Amniotic epithelial cell (primary cell): ENCODE results near the gene ABHD2.
A peak's percentile ranks its signal among the peaks of the same experiment; 100 is the strongest.

ENCODE experiments used
- DNase-seq: peaks from one replicate; pipeline ENCODE4 v3.0.0-alpha.2; 2010; ENCODE audit warnings: low read depth

The ABHD2 gene

DNA sequence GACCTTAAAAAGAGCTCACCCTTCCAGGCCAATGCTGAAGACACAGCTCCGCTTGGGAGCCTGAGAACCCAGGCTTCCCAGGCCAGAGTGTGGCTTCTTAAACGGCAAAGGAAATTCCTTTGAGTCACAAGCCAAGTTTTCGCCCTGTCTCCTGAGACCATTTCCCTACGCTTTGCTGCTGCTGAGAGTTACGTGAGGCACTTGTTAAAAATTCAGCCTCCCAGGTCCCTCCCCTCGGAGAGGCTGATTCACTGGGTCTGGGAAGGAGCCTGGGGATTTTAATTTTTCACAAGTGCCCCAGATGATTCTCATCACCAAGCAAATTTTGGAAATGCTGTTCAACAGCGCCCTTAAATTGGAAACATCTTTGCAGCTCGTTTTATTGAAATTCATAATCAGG is 107.6 kb downstream of the ABHD2 start:
- DNase-seq: no peak

DNA sequence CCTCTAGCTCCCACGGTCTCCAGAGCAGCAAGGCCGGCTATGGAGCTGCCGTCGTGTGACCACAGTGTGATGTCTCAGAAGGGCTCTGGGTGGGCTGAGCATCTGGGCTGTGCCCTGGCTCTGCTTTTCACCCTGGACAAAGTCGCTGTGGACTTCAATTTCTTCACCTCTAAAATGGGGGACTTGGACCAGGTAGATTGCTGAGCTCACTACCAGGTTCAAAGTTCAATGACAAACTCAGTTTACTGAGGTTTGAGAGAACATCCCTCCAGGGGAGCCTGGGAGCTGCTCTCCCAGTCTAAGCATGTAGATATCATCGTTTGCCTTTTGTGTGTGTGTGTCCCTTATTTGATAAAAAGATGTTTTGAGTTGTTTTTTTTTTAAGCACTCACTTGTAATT is 108.0 kb downstream of the ABHD2 start:
- DNase-seq: no peak

DNA sequence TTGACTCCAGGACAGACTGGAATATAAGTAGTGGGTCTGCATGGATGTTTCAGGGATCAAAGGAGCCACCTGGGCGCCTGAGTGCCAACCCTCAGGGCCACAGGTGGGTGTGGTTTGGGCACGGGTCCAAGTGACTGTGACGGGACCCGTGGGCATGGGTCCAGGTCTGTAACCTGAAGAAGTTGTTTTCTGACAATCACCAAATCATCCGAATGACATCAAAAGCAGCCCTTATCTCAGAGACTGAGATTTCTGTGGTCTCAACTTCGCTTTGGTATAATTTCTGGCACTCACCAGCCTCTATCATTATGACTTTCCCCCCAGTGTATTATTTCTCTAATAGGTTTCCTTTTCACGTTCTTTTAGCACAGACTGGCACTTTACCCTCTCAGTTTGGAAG is 108.7 kb downstream of the ABHD2 start:
- no peak for DNase-seq

- no peak for DNase-seq
Measured at GRCh38 chr15:89197503-89197971, 109.3 kb downstream of the ABHD2 start.

- DNase-seq: no peak
Measured at GRCh38 chr15:89198196-89198595, 109.9 kb downstream of the ABHD2 start.

- no peak for DNase-seq
Measured at GRCh38 chr15:89198934-89199333, 110.7 kb downstream of the ABHD2 start.

DNA sequence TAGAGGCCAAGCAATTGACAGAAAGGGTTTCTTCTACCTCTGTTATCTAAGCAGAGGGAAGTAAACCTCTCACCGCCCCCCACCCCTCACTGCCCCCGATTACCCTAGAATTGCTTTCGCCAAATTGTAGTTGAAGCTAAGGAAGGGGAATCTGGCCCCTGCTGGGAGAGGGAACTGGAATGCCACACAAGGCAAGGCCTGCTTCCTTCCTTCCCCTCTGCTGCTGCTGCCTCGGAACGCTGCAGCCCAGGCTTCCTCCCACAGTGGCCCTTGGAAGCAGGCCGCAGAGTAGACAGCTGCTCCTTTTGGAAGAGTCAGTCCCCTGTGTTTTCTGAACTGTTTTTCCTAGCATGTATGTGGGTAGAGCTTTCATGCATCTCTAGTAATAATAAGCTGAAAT is 111.5 kb downstream of the ABHD2 start:
- no peak for DNase-seq

GRCh38 chr15:89200182-89200581 is 111.9 kb downstream of the ABHD2 start:
- no peak for DNase-seq

GRCh38 chr15:89201465-89202005 is 113.3 kb downstream of the ABHD2 start:
- no peak for DNase-seq

- no peak for DNase-seq
Measured at GRCh38 chr15:89203705-89204273, 115.5 kb downstream of the ABHD2 start.

- no peak for DNase-seq
Measured at GRCh38 chr15:89205991-89206585, 117.8 kb downstream of the ABHD2 start.

- peak; percentile 34 for DNase-seq
Measured at GRCh38 chr15:89206908-89207331, 118.7 kb downstream of the ABHD2 start.

DNA sequence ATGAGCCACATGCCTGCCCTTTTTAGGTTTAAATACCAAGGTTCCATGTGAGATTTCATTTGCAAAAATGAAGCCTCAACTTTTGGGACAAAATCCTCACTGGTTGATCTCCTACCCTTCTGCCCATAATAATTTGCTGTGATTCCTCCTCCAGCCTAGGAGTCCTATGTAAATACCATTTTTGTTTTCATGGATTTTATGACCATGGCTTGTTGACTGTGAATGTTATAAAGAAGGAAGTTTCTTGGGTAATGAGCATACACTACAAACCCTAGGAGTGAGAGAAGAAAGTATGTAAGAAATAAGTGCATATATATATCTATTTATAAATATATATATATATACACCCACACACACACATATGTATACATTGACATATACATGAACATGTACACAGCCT is 120.0 kb downstream of the ABHD2 start:
- DNase-seq: no peak

- DNase-seq: no peak
Measured at GRCh38 chr15:89209057-89209456, 120.8 kb downstream of the ABHD2 start.

DNA sequence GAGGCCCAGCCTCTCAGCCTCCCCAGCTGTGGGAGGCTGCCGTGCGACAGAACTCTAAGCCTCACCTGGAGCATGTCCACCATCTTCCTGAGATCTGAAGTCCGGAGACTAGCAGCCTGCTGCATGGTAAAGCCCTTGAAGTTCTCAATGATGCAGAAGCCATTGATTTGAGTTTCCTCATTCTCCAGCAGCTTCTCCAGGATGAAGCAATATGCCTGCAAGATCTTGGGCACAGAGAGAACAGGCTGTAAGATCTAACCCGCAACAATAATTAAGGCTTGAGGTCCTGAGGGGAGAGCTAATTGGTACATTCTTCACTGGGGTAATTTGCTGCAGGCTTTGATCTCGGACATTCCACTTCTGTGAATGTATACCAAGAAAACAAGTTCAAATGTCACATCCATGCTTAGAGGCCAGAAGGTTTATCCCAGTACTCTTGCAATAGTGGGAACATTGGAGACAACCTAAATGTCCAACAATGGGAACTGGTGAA is 123.5 kb downstream of the ABHD2 start:
- DNase-seq: no peak

GRCh38 chr15:89215627-89216026 is 127.4 kb downstream of the ABHD2 start:
- no peak for DNase-seq

DNA sequence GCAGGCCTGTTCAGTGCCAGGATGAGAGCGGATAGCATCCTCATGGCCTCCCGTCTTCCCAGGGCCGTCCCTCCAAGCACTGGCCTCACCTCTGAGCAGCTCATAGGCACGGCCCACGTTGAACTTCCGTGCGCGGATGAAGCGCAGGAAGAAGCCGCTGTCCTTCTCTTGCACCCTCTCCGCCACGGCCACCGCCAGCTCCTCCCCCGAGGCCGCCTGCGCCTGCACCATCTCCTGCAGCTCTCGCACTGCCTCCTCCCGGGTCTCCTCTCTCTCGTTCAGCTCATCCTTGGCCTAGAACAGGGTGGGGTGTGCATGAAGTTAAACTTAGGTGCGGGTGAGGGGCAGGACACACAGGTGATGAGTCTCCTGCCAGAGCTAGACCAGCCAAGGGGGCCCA is 128.8 kb downstream of the ABHD2 start:
- no peak for DNase-seq

DNA sequence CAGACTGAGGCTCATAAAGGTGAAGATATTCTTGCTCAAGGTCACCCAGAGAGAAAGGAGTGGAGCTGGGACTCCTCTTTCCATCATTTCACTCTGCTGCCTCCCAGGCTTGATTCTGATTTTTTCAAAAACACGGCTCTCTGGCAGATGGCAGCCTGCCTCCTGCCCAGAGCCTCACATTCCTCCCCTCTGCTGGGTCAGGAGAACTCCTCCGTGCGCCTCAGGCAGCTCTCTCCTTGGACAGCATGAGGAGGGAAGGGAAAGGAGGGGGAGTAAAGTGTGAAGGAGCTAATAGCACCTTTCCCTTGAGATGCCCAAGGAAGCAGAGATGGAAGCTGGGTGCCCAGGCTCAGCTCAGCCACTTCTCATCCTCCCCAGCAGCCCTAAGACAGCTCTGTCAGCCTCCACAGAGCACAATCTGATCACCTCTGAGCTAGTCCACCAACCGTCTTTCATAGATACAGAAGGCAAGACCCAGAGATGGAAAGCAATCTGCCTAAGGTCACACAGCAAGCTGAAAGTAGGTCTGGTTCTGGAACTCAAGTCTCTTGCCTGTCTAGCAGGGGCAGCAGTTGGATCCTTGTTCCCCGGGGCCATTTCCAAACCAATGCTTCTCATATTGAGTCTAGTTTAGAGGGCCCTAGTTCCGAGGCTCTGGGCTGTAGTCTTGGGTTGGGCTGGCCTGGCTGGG is 129.6 kb downstream of the ABHD2 start:
- DNase-seq: no peak

DNA sequence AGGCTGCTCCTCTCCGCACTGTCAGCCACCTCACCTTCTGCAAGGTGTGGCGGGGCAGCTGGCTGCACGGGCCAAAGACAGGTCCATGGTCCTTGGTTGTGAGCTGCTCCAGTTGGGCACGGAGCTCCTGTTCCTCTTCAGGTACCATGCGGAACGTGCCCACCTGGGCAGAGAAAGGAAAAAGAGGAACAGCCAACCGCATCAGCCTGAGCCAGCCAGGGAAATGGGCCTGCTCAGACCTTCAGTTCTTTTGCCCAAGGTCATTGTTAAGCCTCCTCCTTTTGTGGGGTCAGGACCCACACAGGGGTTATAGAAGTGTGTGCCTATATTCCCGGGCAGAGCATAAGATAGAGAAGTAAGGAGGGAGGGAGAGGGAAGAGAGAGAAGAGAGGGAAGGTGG is 130.3 kb downstream of the ABHD2 start:
- no peak for DNase-seq

- DNase-seq: no peak
Measured at GRCh38 chr15:89221543-89221942, 133.3 kb downstream of the ABHD2 start, which contains the start of gene RLBP1. Gene RLBP1, minus strand, starts transcription at chr15:89221579. Its CDS starts 2,604 bp downstream, at chr15:89218975.

DNA sequence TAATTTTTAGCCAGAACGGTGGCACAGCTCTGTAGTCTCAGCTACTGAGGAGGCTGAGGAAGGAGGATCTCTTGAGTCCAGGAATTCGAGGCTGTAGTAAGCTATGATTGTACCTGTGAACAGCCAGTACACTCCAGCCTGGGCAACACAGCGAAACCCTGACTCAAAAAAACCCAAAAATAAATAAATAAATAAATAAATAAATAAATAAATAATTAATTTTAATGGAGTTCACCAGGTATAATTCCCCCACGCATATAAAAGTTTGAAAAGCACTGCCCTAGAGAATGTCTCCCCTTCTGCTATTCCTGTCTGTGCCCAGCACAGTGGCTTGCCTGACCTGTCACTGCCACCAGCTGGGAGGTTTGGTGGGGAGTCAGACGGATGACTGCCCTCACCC is 137.3 kb downstream of the ABHD2 start:
- no peak for DNase-seq

- no peak for DNase-seq
Measured at GRCh38 chr15:89226359-89227221, 138.3 kb downstream of the ABHD2 start.
